Brain pericyte (primary cell): ENCODE data around the gene SSRP1.
"Not testable (repeated sequence)": the region's sequence is repeated elsewhere in the genome, so short reads cannot be mapped to it uniquely, and the experiment has no call there.

Experiments used
- DNase-seq: peaks from one replicate; pipeline ENCODE4 v3.0.0-alpha.2; 2012; ENCODE audit warnings: low read depth, low spot score

Gene SSRP1, protein sequence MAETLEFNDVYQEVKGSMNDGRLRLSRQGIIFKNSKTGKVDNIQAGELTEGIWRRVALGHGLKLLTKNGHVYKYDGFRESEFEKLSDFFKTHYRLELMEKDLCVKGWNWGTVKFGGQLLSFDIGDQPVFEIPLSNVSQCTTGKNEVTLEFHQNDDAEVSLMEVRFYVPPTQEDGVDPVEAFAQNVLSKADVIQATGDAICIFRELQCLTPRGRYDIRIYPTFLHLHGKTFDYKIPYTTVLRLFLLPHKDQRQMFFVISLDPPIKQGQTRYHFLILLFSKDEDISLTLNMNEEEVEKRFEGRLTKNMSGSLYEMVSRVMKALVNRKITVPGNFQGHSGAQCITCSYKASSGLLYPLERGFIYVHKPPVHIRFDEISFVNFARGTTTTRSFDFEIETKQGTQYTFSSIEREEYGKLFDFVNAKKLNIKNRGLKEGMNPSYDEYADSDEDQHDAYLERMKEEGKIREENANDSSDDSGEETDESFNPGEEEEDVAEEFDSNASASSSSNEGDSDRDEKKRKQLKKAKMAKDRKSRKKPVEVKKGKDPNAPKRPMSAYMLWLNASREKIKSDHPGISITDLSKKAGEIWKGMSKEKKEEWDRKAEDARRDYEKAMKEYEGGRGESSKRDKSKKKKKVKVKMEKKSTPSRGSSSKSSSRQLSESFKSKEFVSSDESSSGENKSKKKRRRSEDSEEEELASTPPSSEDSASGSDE

DNA sequence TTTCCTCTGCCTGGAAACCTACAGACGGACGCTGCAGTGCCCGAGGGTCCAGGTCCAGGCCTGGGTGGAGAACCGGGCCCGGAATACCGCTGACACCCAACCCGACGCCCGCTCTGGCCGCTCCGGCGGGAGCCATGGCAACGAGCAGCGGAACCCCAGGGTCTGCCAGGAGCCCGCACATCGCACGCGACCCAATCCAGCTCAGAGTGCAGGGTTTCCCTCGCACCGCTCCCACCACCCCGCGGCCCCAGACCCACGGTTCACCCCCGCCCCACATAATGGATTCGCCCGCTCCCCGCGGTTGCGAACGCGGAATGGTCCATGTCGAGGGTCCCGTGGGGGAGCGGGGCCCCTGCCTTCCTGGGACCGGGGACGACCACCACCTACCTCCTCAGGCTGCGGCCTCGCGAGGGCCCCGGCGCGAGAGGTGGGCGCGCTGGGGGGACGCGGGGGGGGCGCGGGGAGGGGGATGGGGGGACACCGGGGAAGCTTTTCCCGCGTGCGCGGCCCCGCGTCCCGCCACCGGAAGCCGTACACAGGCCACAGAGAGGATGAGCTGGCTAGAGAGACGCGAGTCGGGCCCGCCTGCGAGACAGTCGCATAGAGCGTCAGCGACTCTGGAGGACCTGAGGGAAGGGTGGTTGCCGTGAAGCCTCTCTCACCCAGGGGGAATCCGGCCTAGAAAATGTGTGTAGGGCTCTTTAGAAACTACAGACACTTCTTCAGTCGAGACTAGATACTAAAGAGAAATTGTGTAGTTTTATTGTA is at the start of gene SSRP1:
Gene SSRP1, minus strand, starts transcription at position 550 of the 768 bp plus-strand sequence. CDS start 771 bp downstream, outside the sequence.
- DNase-seq = no peak

DNA sequence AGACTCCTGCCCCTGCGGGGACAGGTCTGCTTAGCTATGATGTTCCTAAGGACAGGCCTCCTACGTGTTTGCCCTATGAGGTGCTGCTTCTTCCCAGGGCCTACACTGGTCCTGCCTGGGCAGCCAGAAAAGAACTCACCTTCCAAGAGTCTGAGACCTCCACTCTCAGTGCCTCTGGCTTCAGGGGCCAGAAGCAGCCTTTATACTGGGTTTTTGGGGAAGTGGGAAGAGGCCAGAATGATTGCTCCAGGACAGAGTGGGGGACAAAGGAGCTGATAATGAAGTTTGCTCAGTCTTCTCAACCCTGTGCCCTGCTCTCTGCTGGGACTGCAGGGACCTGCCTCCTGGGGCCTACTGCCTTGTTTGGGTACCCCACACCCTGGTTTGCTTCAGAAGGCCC is 45.3 kb upstream of the SSRP1 start, which contains the start of gene PRG3:
Gene PRG3, minus strand, starts transcription at position 176 of the 400 bp plus-strand sequence. CDS start 442 bp downstream, outside the sequence.
- no peak for DNase-seq

DNA sequence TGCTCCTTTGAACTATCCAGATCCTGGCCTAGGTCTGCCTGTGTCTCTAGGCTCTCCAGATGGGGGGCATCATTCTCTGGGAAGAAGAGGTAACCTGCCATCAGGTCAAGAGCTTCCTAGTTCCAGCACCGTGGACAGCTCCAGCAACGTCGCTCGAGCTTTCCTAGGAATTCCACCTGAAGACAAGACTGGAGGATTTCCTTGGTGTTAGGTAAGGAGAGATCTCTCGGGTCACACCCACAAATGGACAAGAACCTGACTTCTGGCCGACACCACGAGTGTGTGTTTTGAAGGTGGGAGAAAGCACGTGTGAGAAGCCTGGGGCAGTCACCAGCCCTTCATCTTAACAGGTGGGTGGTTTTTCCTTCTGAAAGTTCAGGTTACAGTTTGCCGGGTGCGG is 44.0 kb upstream of the SSRP1 start:
- no peak for DNase-seq

DNA sequence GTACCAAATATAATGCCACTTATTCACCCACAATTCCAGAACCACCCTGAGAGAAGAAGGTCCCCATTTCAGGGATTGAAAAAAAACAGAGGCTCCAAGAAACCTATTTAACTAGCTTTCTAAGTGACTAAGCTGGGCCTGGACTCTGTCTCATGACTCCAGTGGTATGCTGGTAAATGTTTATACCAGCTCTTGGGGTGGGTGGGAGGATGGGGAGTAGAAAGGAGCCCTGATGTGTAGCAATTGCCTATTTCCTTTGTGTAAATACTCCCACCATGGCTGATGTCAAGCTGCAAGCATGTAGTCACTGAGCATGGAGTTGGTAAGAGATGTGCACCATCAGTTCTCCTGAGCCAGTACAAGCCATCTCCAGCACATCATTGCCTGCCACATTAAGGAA is 42.5 kb upstream of the SSRP1 start:
- no peak for DNase-seq

DNA sequence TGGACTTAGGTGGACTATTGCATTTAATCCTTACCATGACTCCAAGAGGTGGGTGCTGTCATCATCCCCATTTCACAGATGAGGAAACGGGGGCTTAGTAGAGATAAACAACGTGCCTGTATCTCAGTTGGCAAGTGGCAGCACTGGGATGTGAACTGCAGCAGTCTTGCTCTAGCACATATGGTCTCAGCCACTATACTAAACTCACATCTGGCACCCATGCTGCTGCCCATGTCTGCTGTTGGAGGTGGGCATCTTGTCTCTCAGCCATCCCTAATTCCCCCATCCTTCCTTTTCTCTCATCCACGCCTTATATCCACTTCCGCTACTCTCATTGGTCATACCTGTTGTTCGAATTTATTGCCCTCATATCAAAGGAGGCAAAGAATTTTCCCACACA is 41.4 kb upstream of the SSRP1 start:
- DNase-seq = no peak

DNA sequence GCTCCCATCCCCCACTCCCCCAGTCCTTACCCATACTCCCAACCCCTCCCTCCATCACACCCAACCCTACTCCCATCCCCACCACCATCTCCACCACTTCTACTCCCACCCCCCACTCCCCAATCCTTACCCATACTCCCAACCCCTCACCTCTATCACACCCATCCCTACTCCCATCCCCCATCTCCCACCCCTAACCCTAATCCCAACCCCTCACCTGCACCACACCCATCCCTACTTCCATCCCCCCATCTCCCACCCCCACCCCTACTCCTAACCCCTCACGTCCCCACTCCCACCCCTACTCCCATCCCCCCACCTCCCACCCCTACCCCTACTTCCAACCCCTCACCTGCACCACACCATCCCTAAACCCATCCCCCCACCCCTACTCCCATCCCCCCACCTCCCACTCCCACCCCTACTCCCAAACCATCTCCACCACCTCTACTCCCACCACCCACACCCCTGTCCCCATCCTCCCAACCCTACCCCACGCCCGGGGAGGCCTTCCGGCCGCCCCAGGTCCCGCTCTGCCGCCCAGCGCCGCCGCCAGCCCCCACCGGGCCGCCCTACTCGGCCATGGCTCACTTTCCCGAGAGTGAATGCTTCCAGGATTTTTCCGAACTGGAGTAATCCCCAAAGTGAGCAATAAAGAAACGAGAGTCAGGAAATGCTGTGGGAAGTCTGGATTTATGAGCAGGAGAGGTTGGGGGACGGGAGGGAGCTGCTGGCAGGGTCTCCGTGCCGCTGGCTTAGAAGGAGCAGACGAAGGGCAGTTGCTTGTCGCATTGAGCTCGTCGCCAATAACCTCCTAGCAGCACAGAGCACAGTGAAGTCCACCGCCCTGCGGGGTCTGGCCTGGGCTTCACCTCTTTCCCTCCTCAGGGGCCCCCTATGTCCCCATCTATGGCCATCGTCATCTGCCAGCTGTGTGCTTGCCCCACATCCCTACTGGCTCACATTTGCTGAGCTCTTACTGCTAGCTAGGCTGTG is 40.7 kb upstream of the SSRP1 start:
- DNase-seq = no peak

DNA sequence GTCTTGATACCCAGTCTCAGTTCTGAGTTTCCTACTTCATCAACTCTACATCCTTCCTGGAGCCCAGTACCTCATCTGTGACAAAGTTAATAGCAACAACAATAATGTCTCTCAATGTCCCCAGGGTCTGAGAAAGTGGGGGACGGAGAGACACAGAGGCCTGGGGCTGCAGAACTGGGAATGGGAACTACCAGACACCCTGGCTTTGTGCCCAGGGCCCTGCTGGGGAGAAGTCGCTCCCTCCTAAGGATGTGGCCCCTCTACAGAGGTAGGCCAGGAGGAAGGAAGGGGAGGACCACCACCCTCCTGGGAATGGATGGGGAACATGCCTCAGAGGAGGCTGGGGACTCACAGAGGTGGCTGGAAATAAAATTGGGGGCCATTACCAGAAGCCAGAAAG is 39.8 kb upstream of the SSRP1 start:
- no peak for DNase-seq

DNA sequence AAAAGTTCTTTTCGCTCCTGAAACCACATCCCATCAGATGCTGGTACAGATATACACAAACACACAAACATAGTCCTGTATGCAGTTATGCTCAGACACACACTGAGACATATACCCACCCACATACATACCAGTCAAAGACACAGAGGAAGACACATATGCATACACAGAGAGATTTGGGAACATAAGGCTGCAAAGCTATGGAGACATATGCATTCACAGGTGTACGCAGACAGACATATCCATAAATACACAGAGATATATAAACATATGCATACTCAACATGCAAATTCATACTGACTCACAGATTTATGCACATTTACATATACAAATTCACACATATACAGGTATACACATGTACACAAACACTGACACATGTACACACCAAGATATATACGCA is 39.3 kb upstream of the SSRP1 start:
- no peak for DNase-seq

DNA sequence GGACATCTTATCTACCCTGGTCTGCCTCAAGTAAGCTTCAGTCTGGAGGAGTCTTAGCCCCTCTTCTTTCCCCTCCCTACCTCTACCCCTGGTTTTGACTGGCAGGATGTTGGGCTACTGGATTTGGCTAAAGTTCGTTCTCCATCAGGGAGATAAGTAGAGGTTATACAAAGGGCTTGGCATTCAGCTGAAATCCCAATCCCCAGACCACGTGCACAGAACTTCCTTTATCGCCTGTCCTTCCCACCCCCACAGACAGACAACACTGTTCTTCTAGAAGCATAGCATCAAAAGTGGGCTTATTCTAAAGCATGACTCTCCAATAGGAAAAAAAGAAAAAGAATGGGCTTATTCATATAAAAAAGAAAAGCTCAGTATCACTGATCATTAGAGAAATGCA is 37.5 kb upstream of the SSRP1 start:
- no peak for DNase-seq

DNA sequence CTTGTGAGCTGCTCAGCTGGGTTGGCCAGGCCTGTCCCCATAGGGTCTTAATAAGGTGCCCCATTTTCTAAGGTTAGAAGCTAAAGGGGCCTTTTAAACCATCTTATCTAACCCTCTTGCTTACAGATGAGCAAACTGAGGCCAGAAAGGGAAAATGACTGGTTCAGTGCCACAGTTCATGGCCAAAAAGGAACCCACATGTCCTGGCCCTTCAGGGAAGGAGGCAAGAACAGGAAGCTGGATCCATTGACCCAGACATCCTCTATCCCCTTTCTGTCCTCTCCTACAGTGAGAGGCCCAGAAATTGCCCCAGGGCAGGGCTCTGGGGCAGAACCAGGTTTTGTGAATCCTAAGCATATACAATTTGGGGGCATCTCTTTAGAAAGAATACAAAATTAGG is 35.2 kb upstream of the SSRP1 start:
- DNase-seq = no peak

DNA sequence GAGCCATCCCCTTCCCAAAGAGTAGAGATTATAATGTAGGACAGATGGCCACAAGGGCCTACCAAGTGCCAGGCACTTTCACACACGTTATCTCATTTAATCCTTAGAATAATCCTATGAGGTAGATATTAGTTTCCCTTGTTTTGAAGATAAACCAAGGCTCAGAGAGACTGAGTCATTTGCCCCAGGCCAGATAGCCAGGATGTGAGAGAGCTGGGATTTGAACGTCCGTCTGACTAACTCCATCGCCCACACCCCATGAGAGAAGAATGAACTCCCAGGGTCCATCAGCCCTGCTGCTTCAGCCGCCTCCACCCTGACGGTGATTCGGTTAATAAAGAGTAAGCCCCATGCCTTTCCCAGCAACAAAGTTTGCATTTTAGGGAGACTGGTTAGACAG is 34.6 kb upstream of the SSRP1 start:
- DNase-seq = no peak

DNA sequence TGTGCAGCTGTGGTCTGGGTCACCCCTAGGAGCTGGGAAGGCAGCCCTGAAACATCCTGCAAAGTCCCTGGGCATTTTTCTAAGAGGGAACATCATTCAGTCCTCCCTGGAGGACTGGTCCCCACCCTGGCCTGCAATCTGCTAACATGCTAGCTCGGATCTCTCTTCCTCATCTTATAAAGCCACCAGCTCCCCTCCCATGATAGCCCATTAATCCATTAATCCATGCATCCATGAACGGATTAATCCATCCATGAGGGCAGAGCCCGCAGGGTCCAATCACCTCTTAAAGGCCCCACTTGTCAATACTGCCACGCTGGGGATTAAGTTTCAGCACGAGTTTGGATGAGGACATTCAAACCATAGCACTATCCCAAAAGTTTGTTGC is 33.1 kb upstream of the SSRP1 start:
- DNase-seq = no peak

DNA sequence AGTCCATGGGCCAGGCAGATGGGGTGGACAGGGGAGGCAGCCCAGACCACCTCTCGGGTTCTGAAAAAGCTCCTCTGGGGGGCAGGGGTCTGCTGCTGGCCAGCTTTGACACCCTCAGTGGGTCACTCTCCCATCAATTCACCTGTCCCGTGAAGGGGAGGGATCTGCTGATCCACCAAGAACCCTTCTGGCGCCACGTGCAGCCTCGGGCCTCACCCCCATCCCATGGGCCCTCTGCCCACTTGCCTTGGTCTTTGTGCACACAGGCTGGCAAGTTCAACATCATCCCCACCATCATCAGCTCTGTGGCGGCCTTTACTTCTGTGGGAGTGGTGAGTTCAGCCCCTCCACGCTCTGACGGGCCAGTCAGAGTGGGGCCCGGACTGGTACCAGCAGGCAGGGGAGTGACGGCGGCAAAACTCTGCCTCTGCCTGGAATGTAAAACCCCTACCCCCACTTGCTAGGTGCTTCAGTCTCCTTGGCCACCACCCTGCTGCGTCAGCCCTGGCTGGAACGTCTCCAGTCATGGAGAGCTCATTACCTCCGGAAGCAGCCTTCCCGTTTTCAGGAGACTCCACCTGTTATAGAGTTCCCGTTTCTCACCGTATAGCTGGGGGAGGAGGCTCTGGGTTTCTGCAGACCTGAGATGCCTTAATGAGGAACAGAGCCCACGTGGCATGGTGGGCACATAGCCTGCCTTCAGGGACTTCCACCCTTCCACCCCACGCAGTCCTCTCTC is 32.6 kb upstream of the SSRP1 start:
- DNase-seq = no peak

DNA sequence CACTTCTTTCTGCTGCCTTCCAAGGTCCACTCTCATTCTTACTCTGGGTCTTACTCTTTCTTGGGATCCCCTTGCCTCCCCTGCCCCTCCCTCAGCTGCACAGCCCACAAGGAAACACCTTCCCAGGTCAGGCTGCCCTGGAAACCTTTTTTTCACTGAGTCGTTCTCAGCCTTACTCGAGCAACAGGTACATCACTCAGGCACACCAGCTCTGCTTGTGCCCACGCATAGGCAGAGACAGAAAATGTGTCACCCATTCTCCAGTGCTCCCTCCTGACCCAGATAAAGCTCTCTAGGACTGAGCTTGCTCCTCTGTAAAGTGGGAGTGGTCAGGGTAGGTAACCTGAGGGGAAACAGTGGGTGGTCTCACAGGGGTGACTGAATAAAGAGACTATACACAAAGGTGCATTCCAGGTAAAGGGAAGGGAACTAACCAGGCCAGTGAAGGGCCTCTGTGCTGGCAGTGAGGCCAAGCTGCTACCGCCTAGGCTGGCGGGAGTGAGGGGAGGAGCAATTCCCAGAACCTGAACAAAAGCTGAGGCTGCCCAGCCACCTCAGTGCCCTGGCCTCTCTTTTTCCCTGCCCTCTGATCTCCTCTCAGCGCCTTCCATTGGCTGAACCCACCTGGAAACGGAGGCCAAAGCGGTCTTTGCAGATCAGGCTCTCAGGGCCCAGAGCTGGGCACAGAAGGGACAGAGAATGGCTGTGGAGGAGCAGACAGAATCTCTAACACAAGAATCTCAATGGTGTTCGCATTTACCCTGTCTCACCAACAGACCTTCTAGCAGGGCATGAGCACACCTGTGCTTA is 29.4 kb upstream of the SSRP1 start:
- no peak for DNase-seq

DNA sequence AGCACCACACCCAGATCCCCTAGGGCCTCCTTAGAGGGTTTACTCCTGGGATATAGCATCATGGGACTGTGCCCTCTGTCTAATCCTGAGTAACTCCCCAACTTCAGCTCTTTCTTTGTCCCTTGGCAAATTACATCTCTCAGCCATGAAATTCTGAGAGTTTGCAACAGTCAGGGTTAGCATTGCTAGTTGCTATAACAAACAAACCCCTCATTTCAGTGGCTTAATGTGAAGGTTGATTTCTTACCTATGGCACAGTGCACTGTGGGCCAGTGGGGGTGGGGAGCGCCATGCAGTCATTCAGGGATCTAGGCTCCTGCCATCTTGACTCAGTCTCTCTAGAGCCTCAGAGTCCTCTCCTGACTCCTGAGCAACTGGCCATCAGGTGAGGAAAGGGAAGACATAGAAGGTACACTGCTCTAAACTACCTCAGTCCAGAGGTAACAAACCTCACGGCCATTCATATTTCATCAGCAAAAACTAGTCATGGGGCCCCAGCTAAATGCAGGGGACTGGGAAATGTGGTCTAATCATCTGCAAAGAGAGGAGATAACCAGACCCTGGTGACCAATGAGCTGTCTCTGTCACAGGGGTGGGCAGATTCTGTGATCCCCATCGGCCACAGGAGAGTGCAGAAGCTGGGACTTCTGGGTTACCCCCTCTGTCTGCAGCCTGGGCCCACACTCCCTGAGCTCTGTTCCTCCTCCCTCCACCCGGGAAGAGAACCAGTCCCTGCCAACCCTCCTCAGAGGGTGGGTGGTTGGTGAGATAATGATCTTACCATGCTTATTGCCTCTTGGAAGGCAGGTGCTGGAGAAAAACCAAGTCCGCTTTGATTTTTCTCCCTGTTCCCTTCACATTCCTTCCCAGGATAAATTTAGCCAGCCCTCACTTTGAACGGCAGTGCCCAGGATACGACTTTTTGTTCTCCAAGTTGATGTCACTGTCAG is 27.7 kb upstream of the SSRP1 start:
- DNase-seq = no peak

DNA sequence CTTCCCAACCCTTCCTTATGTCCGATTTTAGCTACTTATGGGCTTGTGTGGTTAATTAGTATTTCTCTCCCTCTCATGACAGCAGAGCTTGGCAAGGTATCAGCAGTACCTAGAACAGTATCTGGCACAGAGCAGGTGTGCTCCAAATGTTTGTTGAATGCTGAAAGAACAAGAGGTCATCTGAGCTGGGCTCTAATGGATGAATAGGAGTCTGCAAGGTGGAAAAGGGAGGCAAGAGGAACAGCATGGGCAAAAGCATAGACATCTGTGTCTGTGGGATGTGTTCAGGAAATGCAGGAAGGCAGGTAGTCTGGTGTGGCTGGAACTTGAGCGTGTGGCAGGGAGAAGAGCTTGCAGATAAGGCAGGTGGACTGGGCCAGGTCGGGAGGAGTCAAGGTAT is 26.2 kb upstream of the SSRP1 start:
- DNase-seq = no peak

DNA sequence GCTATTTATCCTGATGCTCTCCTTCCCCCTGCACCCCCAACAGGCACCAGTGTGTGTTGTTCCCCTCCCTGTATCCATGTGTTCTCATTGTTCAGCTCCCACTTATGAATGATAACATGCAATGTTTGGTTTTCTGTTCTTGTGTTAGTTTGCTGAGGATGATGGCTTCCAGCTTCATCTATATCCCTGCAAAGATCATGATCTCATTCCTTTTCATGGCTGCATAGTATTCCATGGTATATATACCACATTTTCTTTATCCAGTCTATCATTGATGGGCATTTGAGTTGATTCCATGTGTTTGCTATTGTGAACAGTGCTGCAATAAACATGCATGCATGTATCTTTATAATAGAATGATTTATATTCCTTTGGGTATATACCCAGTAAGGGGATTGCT is 25.7 kb upstream of the SSRP1 start:
- DNase-seq = not testable (repeated sequence)

DNA sequence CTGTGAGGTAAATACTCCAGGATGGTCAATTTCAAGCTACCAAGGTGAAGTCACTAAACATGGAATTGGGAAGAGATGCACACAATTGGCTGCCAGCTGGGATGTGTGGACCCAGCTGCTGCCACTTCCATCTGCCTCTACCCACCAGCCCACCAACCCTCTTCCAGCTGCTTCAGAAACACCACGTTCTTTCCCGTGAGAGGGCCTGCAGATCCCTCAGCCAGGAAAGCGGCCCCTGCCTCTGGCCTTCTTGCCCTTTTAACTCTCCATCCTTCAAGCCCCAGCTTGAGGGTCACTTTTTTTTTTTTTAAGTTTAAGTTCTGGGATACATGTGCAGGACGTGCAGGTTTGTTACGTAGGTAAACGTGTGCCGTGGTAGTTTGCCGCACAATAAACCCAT is 25.3 kb upstream of the SSRP1 start:
- DNase-seq = no peak
